HG03571 (cell line): ENCODE measurements around the gene WDR64.
"Not testable (repeated sequence)": the region's sequence is repeated elsewhere in the genome, so short reads cannot be mapped to it uniquely, and the experiment has no call there.

ENCODE experiments used
- ATAC-seq: cut with Tn5 transposase; IDR thresholded peaks from one replicate; pipeline ENCODE4 v1.9.1; 2021; ENCODE audit not compliant: unreplicated experiment

Gene WDR64

DNA sequence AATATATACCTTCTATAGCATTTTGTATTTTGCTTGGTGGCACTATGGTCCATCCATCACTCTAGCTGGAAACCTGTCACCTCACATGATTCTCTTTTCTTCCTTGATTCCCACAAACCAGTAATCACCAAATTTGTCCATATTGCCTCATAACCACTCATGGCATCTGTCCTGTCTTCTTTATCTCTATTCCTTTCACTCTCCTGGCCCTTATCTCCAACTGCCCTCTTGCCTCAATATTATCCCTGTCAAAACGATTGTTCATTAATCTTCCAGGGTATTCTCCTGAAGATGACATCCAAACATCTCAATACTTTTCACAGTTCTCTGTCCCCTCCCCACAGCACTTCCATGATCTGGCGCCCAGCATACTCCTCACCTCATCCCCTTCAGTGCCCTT is 46.1 kb downstream of the WDR64 start:
- ATAC-seq = no peak

DNA sequence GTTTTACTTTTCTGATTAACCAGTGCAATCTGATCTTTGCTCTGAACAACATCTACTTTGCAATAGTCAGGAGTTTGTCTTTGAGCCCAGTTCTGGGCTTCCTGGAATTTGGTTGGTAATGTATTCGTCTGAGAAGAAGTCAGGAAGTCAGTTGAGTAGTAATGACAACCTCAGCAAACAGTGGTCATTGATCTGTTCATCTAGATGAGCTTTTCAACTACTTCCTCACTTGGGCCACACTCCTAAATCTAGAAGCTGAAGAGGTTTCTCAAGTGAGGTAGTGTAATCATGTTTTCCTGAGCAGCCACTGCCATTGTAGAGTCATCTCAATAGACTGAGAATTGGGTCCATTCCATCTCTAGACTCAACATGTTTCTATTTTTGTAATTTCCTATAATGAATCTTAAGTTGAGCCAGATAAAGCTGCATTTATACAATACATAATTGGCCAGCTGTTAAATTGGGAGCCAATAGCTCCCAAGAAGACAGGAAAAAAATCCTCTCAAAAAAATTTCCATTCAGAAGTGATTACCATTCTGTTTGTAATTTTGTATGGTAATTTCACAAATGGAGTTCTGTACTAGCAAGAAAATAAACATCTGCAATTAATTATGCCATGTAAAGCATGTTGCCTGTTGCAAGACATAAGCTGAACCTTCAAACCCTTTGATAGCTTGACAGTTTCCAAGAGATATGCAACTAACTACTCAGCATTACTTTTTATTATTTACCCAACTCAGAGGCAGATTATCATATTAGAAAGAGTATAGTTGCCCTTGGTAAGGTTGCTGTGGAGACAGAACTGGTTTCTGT is 49.6 kb downstream of the WDR64 start:
- ATAC-seq = no peak

DNA sequence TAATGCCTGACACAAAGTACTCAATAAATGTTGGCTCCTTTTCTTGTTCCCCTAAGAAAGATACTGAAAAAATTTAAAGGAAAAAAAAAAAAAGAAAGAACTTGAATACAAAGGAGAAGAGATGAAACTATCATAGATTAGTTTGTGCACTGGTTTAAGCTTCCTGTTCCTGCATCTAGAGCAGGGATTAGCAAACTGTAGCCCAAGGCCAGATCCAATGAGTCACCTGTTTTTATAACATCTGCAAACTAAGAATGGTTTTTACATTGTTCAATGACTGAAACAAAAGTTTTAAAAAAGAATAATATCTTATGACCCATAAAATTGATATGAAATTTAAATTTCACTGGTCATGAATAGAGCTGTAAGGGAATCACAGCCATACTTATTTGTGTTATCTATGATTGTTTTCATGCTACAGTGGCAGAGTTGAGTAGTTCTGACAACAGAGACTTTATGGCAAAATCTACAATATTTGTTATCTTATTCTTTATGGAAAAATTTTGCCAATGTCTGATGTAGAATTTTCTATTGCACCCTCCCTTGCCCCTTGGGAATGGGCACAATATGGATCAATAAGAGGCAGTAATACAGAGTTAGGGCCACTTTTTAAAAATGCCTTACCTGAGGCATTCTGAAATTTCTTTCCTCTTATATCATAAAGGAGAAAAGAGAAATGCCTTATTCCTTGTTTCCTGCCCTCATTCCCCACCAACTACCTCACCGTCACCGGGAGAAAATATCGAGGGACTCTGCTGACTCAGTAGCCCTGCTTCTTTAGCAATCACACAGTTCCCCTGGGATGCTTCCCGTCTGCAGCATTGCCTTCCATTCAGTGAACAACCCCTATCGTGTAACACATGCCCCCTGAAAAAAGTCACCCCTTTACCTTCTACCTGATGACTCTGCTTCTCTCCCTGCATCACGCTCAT is 50.6 kb downstream of the WDR64 start:
- ATAC-seq = no peak

DNA sequence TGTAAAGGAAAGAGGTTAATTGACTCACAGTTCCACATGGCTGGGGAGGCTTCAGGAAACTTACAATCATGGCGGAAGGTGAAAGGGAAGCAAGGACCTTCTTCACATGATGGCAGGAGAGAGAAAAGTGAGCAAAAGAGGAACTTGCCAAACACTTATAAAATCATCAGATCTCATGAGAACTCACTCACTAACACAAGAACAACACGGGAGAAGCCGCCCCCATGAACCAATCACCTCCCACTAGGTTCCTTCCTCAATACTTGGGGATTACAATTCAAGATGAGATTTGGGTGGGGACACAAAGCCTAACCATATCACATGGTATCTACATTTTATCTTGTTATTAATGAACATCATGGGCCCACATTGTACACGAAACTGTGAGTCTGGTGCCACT is 51.7 kb downstream of the WDR64 start:
- ATAC-seq = not testable (repeated sequence)

DNA sequence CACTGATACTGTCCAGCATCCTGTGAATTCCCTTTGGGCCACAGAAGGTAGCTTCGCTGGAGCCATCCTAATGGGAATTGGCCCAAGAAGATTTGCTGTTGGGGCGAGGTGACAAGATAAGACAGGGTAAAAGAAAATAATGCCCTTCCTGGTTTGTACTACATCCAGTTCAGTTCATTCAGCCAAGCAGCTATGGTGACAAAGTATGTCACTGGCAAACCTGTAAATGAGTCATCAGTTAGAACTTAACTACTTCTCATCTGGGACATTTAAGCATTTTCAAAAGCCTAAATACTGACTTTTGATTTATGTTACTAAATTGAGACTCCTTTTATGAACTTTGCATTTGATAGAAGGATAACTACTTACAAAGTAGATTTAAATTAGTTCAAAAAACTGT is 54.2 kb downstream of the WDR64 start:
- ATAC-seq = no peak

DNA sequence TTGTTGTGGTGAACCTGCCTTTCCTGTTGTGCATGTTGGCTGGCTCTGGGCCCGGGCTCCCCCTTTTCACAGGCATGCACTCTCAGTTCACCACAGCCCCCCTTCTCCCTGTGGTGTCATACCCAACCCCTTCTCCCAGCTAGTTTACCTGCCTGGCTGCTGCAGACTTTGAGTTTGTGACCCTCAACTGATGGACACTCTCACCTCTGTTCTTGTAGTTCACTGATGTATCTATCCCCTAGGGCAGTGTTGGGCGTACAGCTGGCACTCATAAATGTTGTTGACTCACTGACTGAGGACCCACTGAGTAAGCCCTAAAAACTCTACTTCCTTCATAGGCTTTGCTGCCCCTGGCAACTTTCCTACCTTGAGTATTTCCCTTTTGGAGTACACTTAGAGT is 54.9 kb downstream of the WDR64 start:
- no peak for ATAC-seq

DNA sequence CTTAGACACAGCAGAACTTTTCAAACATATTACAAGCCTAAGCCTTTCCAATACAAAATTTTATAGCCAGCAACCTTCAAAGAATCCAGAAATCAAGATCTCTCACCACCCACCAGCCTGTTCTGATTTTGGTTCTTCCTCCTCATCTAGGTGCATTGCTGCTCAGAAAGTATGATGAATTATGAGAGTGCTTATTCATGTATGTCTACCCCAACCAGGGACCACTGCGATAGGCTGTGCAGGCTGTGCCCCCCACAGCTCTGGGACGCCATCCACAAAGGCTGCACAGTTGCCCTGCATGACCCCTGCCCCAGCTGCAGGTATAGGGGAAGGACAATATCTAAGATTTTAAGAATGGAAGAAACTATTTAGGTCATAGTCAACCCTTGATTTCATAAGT is 55.4 kb downstream of the WDR64 start:
- no peak for ATAC-seq

DNA sequence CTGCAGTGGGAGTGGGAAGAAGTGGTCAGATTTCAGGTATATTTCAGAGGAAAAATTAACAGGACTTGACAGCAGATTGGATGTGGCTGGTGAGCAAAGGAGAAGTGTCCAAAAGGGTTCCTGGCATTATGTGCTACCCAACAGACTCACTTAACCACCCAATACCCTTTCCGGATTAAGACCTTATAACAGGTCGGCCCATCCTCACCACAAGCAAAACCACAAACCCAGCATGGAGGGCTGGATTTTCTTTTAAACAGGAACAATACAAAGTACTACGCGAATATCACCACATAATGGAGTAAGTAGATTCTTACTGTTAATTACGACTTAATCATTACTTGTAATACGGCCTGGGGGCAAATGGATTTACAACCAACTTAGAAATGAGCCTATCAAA is 59.2 kb downstream of the WDR64 start:
- no peak for ATAC-seq

DNA sequence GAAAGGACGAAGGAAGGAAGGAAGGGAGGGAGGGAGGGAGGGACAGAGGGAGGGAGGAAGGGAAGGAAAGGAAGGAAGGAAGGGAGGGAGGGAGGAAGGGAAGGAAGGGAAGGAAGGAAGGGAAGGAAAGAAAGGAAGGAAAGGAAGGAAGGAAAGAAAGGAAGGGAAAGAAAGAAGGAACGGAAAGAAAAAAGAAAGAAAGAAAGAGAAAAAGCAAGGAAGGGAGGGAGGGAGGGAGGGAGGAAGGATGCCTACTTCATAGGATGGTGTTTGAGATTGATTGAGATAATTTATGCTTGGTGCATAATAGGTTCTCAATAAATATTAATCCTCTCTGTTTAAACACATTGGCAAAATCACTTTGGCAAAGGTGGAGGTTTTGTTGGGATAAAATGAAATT is 61.2 kb downstream of the WDR64 start:
- ATAC-seq = no peak

DNA sequence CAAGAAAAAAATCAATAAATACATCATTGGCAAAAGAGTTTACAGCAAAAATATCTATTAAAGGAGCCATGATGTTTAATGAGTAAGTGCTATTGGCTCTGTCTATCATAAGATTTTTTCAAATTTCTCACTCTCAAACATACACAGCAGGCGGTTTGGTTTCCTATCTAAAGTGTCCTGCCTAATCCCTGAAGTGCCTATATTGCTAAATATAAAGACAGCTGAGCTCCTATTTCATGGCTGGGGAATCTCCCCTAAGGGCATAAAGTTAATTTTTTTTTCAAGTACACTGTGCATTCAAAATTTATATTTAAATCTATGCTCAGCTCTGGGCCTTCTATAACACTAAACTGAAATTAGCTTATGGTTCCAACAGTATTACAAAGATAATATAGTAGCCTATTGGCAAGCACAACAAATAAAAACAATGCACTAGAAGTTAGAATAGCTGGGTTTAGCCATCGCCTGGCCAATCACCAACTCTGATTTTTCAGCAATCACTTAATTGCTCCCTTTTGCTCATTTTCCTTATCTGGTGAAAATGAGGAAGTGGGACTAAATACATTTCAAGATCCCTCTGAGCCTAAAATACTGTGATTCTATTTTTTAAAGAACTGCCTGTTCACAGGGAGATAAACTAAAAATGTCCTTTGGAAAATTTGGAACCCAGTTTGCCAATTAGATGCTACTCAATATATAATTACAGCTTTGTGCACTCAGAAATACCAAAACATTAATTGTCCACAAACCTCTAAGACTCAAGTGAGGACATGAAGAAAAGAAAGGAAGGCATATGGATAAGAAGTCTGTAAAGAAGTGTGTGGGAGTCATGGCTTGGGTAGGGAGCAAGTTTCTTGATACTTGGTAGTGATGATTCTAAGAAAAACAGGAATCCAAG is 62.5 kb downstream of the WDR64 start:
- ATAC-seq = no peak

DNA sequence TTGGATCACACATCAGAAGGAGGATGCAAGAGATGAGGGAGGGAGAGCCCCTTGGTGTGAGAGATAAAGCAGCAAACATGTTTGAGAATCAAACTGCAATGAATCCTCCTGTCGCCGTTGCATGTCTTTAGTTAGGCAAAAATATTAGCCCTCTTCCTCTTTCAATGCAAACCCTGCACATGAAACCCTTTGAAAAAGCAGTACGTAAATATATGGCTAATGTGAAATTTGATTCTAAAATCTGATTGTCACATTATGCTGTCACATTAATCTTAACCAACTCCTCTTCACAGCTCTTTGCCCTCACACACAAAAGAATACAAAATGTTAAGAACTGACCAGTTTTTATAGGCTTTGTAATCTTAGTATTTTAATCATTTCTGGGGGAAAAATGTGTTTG is 63.4 kb downstream of the WDR64 start:
- ATAC-seq = no peak

DNA sequence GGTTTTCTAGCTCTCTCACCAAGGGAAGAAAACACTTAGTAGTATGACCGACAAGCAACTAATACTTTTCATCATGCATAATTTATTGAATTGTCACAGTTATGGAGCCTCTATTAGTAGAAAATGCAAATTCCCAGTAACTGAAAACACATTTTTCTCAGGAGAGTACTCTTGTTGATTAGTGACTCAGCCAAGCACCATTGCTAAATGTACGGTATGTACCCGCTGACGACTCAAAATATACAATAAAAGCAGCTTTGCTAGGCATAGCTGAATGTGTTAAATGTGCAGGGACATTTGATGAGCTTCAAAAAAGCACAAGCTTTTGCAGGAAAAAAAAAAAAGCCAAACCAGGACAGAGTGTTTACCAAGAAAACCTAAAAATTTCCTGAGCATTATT is 63.9 kb downstream of the WDR64 start:
- no peak for ATAC-seq

DNA sequence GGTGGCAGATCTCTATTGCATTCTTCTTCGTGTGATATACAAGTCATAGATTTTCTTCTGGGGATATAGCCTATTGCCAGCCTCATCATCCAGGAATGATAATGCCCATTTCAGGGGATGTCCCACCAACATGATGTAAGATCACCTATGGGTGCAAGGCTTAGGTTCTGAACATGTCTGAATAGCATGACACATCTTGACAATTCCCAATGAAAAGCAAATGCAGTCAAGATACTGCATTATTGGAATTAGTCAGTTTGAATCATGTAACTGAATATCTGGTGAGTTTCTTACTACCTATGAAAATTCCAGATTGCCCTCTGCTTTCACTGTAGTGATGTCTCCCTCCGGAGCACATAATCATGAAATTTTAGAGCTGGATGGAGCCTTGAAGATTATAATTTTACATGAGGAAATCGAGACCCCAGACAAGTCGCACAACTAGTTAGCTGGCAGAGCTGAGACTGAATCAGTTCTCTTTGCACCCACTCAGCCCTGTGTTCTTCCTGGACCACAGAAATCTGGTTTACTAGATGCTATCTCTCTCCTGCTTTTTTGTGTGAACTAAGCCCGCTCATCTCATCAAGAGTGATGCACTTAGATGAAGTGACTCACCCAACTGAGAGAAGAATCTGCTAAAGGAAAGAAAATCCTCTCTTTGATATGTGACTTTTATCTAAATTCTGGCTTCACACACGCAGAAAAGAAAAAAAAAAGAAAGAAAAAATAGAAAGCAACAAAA is 65.0 kb downstream of the WDR64 start:
- ATAC-seq = no peak

DNA sequence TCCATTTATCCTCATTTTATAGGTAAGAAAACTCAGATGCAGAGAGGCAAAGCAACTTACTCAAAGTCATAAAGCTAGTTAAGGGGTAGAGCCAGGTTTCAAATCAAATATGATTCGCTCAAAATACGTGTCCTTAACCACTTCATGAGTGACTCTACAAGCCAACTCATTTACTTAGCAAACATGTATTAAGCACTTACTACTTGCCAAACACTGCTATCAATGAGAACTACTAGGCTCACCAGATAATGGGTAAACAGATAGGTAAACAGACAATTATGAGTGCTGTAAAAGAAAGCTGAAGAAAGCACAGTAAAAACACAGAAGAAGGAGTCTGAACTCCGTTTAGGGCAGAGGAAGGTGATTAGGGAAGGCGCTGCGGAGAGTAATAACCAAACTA is 65.9 kb downstream of the WDR64 start:
- ATAC-seq = no peak

DNA sequence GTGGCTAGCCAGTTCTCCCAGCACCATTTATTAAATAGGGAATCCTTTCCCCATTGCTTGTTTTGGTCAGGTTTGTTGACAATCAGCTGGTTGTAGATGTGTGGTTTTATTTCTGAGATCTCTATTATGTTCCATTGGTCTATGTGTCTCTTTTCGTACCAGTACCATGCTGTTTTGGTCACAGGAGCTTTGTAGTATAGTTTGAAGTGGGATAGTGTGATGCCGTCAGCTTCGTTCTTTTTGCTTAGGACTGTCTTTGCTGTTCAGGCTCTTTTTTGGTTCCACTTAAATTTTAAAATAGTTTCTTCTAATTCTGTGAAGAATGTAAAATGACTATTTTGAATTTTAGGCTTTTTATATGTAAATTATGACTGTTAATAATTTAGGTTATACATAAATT is 68.9 kb downstream of the WDR64 start:
- no peak for ATAC-seq

DNA sequence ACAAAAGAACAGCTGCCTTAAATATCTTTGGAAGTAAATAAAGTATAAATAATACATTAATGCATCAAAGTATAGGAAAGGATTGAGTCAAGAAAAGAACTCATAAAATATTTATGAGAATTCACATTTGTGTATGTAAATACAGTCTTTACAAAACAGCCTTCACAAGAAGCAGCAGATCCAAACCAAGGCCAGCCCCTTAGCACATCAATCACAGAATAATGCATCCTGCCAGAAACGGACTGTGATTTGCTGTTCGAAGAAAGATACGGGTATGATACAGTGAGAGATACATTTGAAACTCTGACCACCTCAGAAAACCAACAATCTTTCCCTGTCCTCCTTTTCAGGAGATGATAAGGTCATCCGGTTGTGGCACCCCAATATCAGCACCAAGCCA is 70.9 kb downstream of the WDR64 start:
- ATAC-seq = no peak

DNA sequence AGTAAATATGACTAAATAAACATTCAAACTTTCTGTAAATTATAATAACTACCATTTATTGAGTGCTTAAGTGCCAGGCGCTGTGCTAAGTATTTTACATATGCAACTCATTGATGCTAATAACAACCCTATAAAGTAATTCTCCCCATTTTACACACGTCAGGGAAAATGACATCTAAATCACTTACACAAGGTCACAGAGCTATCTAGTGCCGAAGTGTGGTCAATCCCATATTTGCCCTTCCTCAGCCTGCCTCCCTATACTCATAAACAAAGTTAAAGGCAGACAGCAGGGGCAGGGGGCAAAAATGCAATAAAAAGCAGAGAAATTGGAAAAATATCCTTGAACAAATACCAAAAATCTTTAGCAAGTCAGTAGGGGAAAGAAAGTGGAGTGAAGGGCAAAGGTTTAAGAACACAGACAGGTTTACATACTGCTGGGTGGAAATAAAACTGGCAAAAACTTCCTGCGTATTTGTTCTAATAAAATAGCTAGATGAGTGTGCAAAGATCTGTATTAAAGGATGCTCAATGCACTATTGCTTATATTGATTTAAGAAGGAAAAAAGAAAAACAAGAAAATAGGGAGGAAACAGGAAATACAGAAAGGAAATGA is 72.8 kb downstream of the WDR64 start:
- ATAC-seq = no peak

DNA sequence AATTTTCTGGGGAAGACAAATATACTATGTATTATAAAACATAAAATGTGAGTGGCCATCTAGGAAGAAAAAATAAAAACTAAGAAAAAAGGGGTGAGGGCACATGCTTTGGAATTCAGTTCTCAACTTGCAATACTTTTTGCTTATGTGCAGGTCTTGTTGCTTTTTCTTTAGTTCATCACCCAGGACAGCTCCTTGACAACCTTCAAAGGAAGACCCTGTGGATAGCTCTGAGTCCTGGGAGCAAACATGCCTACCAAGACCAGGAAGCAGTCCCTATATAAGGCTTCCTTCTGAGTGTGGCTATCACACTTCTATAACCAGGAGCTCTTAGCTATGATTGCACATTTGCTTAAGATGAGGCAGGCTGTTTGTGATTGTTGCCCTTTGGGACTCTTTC is 78.0 kb downstream of the WDR64 start:
- ATAC-seq = no peak

DNA sequence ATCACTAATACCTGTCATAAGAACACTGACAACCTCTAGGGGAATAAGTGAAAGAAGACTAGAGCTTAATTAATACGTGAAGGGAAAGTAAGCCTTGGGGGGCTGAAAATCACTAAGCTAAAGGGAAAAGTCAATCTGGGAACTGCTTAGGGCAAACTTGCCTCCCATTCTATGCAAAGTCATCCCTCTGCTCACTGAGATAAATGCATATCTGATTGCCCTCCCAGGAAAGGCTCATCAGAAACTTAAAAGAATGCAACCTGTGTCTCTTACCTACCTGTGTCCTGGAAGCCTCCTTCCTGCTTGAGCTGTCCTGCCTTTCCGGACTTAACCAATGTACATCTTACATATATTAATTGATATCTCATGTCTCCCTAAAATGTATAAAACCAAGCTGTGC is 81.8 kb downstream of the WDR64 start:
- ATAC-seq = no peak

DNA sequence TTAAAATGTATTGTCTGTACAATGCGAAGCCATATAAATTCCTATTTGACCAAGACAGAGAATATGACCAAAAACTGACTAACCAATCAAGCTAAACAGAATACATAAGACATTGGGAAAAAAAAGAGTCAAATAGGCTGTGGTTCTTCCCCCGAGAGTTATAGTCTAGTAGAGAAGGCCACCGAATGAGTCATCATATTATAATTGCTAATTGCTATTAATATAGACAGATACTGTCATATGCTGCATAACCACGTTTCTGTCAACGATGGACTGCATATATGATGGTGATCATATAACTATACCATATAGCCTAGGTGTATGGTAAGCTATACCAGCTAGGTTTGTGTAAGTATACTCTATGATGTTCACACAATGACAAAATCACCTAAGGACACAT is 82.5 kb downstream of the WDR64 start:
- ATAC-seq = no peak
